Measurements from ENCODE around the gene OR52K1. TPM values are rescaled to one million over a fixed set of nuclear protein-coding genes. Genes with fewer than 3 reads are reported as not detected.

The OR52K1 gene
- total and polyA plus RNA-seq, 2 donors (not counting 1 experiment from before 2014, with no cell fraction given): not detected

DNA sequence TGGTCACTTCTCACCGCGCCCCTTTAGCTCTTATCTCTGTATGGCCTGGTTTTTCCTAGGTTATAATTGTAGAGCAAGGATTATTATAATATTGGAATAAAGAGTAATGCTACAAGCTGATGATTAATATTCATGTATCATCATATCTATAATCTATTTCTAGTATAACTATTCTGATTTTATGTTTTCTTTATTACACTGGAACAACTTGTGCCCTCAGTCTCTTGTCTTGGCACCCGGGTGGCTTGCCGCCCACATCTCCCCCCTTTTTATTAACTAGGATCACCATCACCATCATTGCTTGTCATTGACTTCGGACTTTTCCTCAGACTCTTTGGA, 11.0 kb downstream of the OR52K1 start:
- Histone ChIP-seq H2AFZ (ENCODE audit: low read length) (no peak overlapping the region), H3K9me3 (ENCODE audit: control insufficient read depth, insufficient read depth, low read depth, low read length) (no peaks in the 10 kb centered on the region), H3K27me3 (ENCODE audit: control insufficient read depth, insufficient read depth, low read length) (no peaks in the 10 kb centered on the region), H3K4me3 (replicated peaks in 1 of 4; ENCODE audit: control extremely low read depth in 1 of 4, insufficient read depth in 1 of 4, low read depth in 3 of 4, low read length in 4 of 4) (no peak overlapping the region), H3K4me1 (ENCODE audit: control insufficient read depth, extremely low read depth, insufficient read depth, low read length) (no peaks in the 10 kb centered on the region), H3K9ac (ENCODE audit: insufficient read depth, low read length) (no peak overlapping the region), H3K4me2 (ENCODE audit: extremely low read depth, insufficient read depth, low read length) (no peak overlapping the region), H3K79me2 (ENCODE audit: control insufficient read depth, insufficient read depth, low read length) (no peaks in the 10 kb centered on the region), H4K20me1 (ENCODE audit: control insufficient read depth, extremely low read depth, insufficient read depth, low read length) (no peaks in the 10 kb centered on the region), H3K27ac (ENCODE audit: insufficient read depth, low read length) (no peak overlapping the region), H3K36me3 (ENCODE audit: control insufficient read depth, insufficient read depth, low read length) (no peaks in the 10 kb centered on the region)
- TF ChIP-seq, protein P1, sequence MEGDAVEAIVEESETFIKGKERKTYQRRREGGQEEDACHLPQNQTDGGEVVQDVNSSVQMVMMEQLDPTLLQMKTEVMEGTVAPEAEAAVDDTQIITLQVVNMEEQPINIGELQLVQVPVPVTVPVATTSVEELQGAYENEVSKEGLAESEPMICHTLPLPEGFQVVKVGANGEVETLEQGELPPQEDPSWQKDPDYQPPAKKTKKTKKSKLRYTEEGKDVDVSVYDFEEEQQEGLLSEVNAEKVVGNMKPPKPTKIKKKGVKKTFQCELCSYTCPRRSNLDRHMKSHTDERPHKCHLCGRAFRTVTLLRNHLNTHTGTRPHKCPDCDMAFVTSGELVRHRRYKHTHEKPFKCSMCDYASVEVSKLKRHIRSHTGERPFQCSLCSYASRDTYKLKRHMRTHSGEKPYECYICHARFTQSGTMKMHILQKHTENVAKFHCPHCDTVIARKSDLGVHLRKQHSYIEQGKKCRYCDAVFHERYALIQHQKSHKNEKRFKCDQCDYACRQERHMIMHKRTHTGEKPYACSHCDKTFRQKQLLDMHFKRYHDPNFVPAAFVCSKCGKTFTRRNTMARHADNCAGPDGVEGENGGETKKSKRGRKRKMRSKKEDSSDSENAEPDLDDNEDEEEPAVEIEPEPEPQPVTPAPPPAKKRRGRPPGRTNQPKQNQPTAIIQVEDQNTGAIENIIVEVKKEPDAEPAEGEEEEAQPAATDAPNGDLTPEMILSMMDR (conservative IDR thresholded peaks at IDR 0.05 in 1 of 2, IDR thresholded peaks at IDR 0.05 in 1 of 2; ENCODE audit: low read depth in 1 of 2, low read length in 2 of 2): peak in 1 of 2 donors; percentile 1
- no peak for TF ChIP-seq EZH2 (IDR thresholded peaks at IDR 0.05; ENCODE audit: low read length, missing control alignments)
- DNase-seq (ENCODE audit: low read depth in 2 of 2): no peak

DNA sequence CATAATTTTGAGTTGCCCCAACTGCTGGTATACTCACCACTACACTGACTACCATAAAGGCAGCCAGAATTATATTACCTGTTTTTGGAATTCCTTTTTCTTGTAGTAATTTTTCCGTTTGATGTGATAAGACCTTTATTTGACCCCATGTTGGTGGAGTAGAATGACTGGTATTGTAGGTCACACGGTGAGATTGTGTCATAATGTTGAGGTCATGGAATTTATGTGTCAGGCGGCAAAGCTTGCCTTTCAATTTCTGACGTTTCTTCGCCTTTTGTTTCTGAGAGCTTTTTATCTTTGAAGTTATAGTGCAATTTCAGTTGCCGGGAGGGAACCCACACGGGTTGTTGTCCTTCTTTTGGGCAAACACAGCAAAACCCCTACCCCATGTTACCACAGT, 13.0 kb downstream of the OR52K1 start:
- no peaks in the 10 kb centered on the region for H4K20me1 ChIP-seq (ENCODE audit: control insufficient read depth, extremely low read depth, insufficient read depth, low read length)
- no peaks in the 10 kb centered on the region for H3K4me1 ChIP-seq (ENCODE audit: control insufficient read depth, extremely low read depth, insufficient read depth, low read length)
- H3K4me3 ChIP-seq (replicated peaks in 1 of 4; ENCODE audit: control extremely low read depth in 1 of 4, insufficient read depth in 1 of 4, low read depth in 3 of 4, low read length in 4 of 4): no peak overlapping the region
- no peaks in the 10 kb centered on the region for H3K36me3 ChIP-seq (ENCODE audit: control insufficient read depth, insufficient read depth, low read length)
- H3K27me3 ChIP-seq (ENCODE audit: control insufficient read depth, insufficient read depth, low read length): no peaks in the 10 kb centered on the region
- H3K79me2 ChIP-seq (ENCODE audit: control insufficient read depth, insufficient read depth, low read length): no peaks in the 10 kb centered on the region
- H3K9me3 ChIP-seq (ENCODE audit: control insufficient read depth, insufficient read depth, low read depth, low read length): no peaks in the 10 kb centered on the region
- no peak overlapping the region for H3K9ac ChIP-seq (ENCODE audit: insufficient read depth, low read length)
- no peak overlapping the region for H3K4me2 ChIP-seq (ENCODE audit: extremely low read depth, insufficient read depth, low read length)
- peak in 1 of 2 donors; percentile 5 for DNase-seq (ENCODE audit: low read depth in 2 of 2)
- TF ChIP-seq, protein P1 (conservative IDR thresholded peaks at IDR 0.05 in 1 of 2, IDR thresholded peaks at IDR 0.05 in 1 of 2; ENCODE audit: low read depth in 1 of 2, low read length in 2 of 2): no peak
- no peak for TF ChIP-seq EZH2 (IDR thresholded peaks at IDR 0.05; ENCODE audit: low read length, missing control alignments)
- H2AFZ ChIP-seq (ENCODE audit: low read length): no peak overlapping the region
- H3K27ac ChIP-seq (ENCODE audit: insufficient read depth, low read length): no peak overlapping the region

DNA sequence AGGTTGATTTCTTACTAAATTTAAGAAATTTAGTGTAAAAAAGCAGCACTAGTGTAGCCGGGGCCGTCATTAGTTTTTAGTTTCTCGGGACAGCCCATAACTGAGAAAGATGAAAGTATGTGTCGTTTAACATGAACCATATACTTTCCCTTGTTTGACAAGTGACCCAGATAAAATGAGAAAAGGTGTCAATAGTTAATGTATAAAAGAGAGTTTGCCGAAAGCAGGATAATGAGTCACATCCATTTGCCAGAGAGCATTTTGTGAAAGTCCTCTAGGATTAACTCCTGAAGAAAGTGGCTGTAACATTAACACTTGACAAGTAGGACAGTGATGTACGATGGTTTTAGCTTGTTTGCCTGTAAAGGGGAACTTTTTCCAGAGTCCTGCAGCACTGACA, 13.5 kb downstream of the OR52K1 start:
- H3K4me2 ChIP-seq (ENCODE audit: extremely low read depth, insufficient read depth, low read length): no peak overlapping the region
- no peak overlapping the region for H2AFZ ChIP-seq (ENCODE audit: low read length)
- no peaks in the 10 kb centered on the region for H3K79me2 ChIP-seq (ENCODE audit: control insufficient read depth, insufficient read depth, low read length)
- H3K27me3 ChIP-seq (ENCODE audit: control insufficient read depth, insufficient read depth, low read length): no peaks in the 10 kb centered on the region
- H3K36me3 ChIP-seq (ENCODE audit: control insufficient read depth, insufficient read depth, low read length): no peaks in the 10 kb centered on the region
- no peaks in the 10 kb centered on the region for H3K4me1 ChIP-seq (ENCODE audit: control insufficient read depth, extremely low read depth, insufficient read depth, low read length)
- H3K4me3 ChIP-seq (replicated peaks in 1 of 4; ENCODE audit: control extremely low read depth in 1 of 4, insufficient read depth in 1 of 4, low read depth in 3 of 4, low read length in 4 of 4): no peak overlapping the region
- no peak overlapping the region for H3K27ac ChIP-seq (ENCODE audit: insufficient read depth, low read length)
- no peak for DNase-seq (ENCODE audit: low read depth in 2 of 2)
- H4K20me1 ChIP-seq (ENCODE audit: control insufficient read depth, extremely low read depth, insufficient read depth, low read length): no peaks in the 10 kb centered on the region
- no peak overlapping the region for H3K9ac ChIP-seq (ENCODE audit: insufficient read depth, low read length)
- TF ChIP-seq, protein P1 (conservative IDR thresholded peaks at IDR 0.05 in 1 of 2, IDR thresholded peaks at IDR 0.05 in 1 of 2; ENCODE audit: low read depth in 1 of 2, low read length in 2 of 2): no peak
- no peak for TF ChIP-seq EZH2 (IDR thresholded peaks at IDR 0.05; ENCODE audit: low read length, missing control alignments)
- H3K9me3 ChIP-seq (ENCODE audit: control insufficient read depth, insufficient read depth, low read depth, low read length): no peaks in the 10 kb centered on the region
